H1 (cell line): ENCODE measurements around the gene LUM.

Experiments used
- CBX5 ChIP-seq: fragments of 300-800, 300-1000 bp; sonication (generic); IDR thresholded peaks from 2 replicates; pipeline ENCODE4 v1.7.1; 2016; ENCODE audit warnings: antibody characterized with exemption, low read length, low read depth
- CTCF ChIP-seq, 3 experiments: IDR thresholded peaks; 1 replicate in 2 of 3; 2 replicates in 1 of 3; pipeline versions ENCODE4 v1.5.1 to v1.6.1; 2011; ENCODE audit warnings: low read length in 3 of 3, mild to moderate bottlenecking in 3 of 3, inconsistent platforms in 2 of 3, low read depth in 1 of 3, moderate library complexity in 1 of 3; ENCODE audit not compliant: insufficient read depth in 1 of 3; ENCODE audit errors: control extremely low read depth in 1 of 3
- EZH2 ChIP-seq: fragments of 200-600 bp; sonication (generic); IDR thresholded peaks from 2 replicates; pipeline ENCODE4 v1.7.1; 2012; ENCODE audit warnings: low read depth, mild to moderate bottlenecking, moderate library complexity, low read length, inconsistent platforms; ENCODE audit not compliant: severe bottlenecking
- FOSL1 ChIP-seq: IDR thresholded peaks from 2 replicates; pipeline ENCODE4 v1.6.1; 2011; ENCODE audit warnings: mild to moderate bottlenecking, low read depth, low read length, moderate library complexity; ENCODE audit not compliant: insufficient read depth
- GABPA ChIP-seq: IDR thresholded peaks from 2 replicates; pipeline ENCODE4 v1.6.1; 2011; ENCODE audit warnings: mild to moderate bottlenecking, low read length, moderate library complexity, borderline replicate concordance; ENCODE audit not compliant: insufficient read depth
- JUN ChIP-seq: IDR thresholded peaks from 2 replicates; pipeline ENCODE4 v1.6.1; 2011; ENCODE audit warnings: low read depth, mild to moderate bottlenecking, improper control_type of control experiment, low read length
- JUND ChIP-seq: IDR thresholded peaks from 2 replicates; pipeline ENCODE4 v1.6.1; 2011; ENCODE audit warnings: mild to moderate bottlenecking, improper control_type of control experiment, low read length
- KDM1A ChIP-seq: fragments of 200-600, 300-600 bp; sonication (generic); IDR thresholded peaks from 2 replicates; pipeline ENCODE4 v1.7.1; 2016; ENCODE audit warnings: mild to moderate bottlenecking, low read length, borderline replicate concordance
- POLR2AphosphoS5 ChIP-seq: IDR thresholded peaks from 2 replicates; pipeline ENCODE4 v1.6.1; 2011; ENCODE audit warnings: low read depth, low read length
- SIN3A ChIP-seq, 2 experiments: IDR thresholded peaks in 1 of 2; conservative IDR thresholded peaks in 1 of 2; 2 replicates each; pipeline ENCODE4 v1.6.1; 2011 to 2012; ENCODE audit warnings: low read length in 2 of 2, improper control_type of control experiment in 1 of 2, low read depth in 1 of 2, mild to moderate bottlenecking in 1 of 2
- SP4 ChIP-seq: IDR thresholded peaks from 2 replicates; pipeline ENCODE4 v1.6.1; 2012; ENCODE audit warnings: low read length, inconsistent platforms
- ZNF274 ChIP-seq: IDR thresholded peaks from 2 replicates; pipeline ENCODE4 v1.7.0; 2012; ENCODE audit warnings: low read length, borderline replicate concordance; ENCODE audit errors: extremely low read depth
- TF ChIP-seq, protein P1 (sequence below): IDR thresholded peaks from 2 replicates; pipeline ENCODE4 v1.6.1; 2012; ENCODE audit warnings: low read length, inconsistent platforms

DNA sequence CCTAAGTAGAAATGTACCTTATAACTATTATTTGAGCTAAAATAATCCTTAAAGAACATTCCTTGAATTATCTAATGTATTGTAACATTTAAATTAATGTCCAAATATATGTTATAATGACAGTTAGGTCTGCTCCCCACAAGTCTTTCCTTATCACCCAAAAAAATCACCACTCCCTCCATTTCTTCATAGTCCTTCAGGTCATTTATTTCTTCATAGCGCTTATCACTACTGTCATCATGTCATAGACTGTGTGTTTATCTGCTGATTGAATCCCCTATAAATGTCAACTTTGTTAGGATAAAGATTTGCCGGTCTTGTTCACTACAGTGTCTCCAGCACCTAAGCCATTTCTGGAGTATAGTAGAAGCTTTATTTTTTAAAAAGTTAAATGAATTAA, 12.0 kb downstream of the LUM start:
- TF ChIP-seq CTCF (IDR thresholded peaks at IDR 0.05; ENCODE audit: control extremely low read depth in 1 of 3, insufficient read depth in 1 of 3, low read depth in 1 of 3, low read length in 3 of 3): no peak
- no peak for TF ChIP-seq EZH2
- TF ChIP-seq CBX5: no peak
- TF ChIP-seq GABPA: no peak
- no peak for TF ChIP-seq POLR2AphosphoS5
- no peak for TF ChIP-seq JUND
- no peak for TF ChIP-seq SIN3A (conservative IDR thresholded peaks at IDR 0.05 in 1 of 2, IDR thresholded peaks at IDR 0.05 in 1 of 2; ENCODE audit: low read depth in 1 of 2, low read length in 2 of 2)
- no peak for TF ChIP-seq FOSL1
- TF ChIP-seq, protein P1, sequence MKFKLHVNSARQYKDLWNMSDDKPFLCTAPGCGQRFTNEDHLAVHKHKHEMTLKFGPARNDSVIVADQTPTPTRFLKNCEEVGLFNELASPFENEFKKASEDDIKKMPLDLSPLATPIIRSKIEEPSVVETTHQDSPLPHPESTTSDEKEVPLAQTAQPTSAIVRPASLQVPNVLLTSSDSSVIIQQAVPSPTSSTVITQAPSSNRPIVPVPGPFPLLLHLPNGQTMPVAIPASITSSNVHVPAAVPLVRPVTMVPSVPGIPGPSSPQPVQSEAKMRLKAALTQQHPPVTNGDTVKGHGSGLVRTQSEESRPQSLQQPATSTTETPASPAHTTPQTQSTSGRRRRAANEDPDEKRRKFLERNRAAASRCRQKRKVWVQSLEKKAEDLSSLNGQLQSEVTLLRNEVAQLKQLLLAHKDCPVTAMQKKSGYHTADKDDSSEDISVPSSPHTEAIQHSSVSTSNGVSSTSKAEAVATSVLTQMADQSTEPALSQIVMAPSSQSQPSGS: no peak
- TF ChIP-seq JUN: no peak
- no peak for TF ChIP-seq ZNF274
- no peak for TF ChIP-seq KDM1A
- TF ChIP-seq SP4: no peak
